Trophoblast cell (in vitro differentiated cells and primary cell): Measurements from ENCODE around the gene ZBTB24.

Source experiments
- DNase-seq, 2 donors: peaks; one replicate each; pipeline ENCODE4 v3.0.0-alpha.2; 2016
- H2AFZ ChIP-seq: 2 replicates; pipeline ENCODE4 v1.6.1; 2013; ENCODE audit warnings: low read length, moderate library complexity, mild to moderate bottlenecking; ENCODE audit not compliant: insufficient read depth, poor library complexity
- H2AK5ac ChIP-seq: 2 replicates; pipeline ENCODE4 v1.6.1; 2013; ENCODE audit warnings: mild to moderate bottlenecking, low read length
- H2BK120ac ChIP-seq: 2 replicates; pipeline ENCODE4 v1.6.1; 2013; ENCODE audit warnings: low read length, mild to moderate bottlenecking, moderate library complexity; ENCODE audit not compliant: insufficient read depth, poor library complexity
- H2BK12ac ChIP-seq: 2 replicates; pipeline ENCODE4 v1.6.1; 2013; ENCODE audit warnings: mild to moderate bottlenecking, low read length, moderate library complexity
- H2BK5ac ChIP-seq: 2 replicates; pipeline ENCODE4 v1.6.1; 2013; ENCODE audit warnings: low read length, low read depth, moderate library complexity, mild to moderate bottlenecking; ENCODE audit not compliant: poor library complexity
- H3K14ac ChIP-seq: 2 replicates; pipeline ENCODE4 v1.6.1; 2013; ENCODE audit warnings: mild to moderate bottlenecking, low read length
- H3K18ac ChIP-seq: 2 replicates; pipeline ENCODE4 v1.6.1; 2013; ENCODE audit warnings: mild to moderate bottlenecking, low read length
- H3K23ac ChIP-seq: 2 replicates; pipeline ENCODE4 v1.6.1; 2013; ENCODE audit warnings: low read length
- H3K27ac ChIP-seq: 2 replicates; pipeline ENCODE4 v1.5.1; 2013; ENCODE audit warnings: low read depth, mild to moderate bottlenecking, inconsistent platforms, low read length, moderate library complexity
- H3K27me3 ChIP-seq: 2 replicates; pipeline ENCODE4 v1.6.1; 2013; ENCODE audit warnings: inconsistent platforms, mild to moderate bottlenecking, low read length, moderate library complexity; ENCODE audit not compliant: insufficient read depth
- H3K36me3 ChIP-seq, 2 experiments: 1 replicate in 1 of 2; 2 replicates in 1 of 2; pipeline ENCODE4 v1.6.1; 2013; ENCODE audit warnings: low read length in 2 of 2, mild to moderate bottlenecking in 2 of 2, moderate library complexity in 1 of 2; ENCODE audit not compliant: insufficient read depth in 2 of 2, control insufficient read depth in 1 of 2
- H3K4ac ChIP-seq: 2 replicates; pipeline ENCODE4 v1.6.1; 2013; ENCODE audit warnings: low read depth, mild to moderate bottlenecking, low read length, moderate library complexity
- H3K4me1 ChIP-seq, 2 experiments: 1 replicate in 1 of 2; 2 replicates in 1 of 2; pipeline ENCODE4 v1.6.1; 2013; ENCODE audit warnings: low read length in 2 of 2, mild to moderate bottlenecking in 2 of 2, moderate library complexity in 1 of 2; ENCODE audit not compliant: insufficient read depth in 2 of 2, control insufficient read depth in 1 of 2
- H3K4me2 ChIP-seq: 2 replicates; pipeline ENCODE4 v1.6.1; 2013; ENCODE audit warnings: inconsistent platforms, mild to moderate bottlenecking, low read length, moderate library complexity
- H3K4me3 ChIP-seq: 2 replicates; pipeline ENCODE4 v1.5.1; 2013; ENCODE audit warnings: mild to moderate bottlenecking, low read depth, low read length, inconsistent platforms
- H3K79me1 ChIP-seq: one replicate; pipeline ENCODE4 v1.6.1; 2013; ENCODE audit warnings: low read length
- H3K79me2 ChIP-seq: 2 replicates; pipeline ENCODE4 v1.6.1; 2013; ENCODE audit warnings: low read length, mild to moderate bottlenecking; ENCODE audit not compliant: control insufficient read depth, insufficient read depth, poor library complexity
- H3K9ac ChIP-seq: 2 replicates; pipeline ENCODE4 v1.6.1; 2013; ENCODE audit warnings: mild to moderate bottlenecking, low read length
- H3K9me3 ChIP-seq: 2 replicates; pipeline ENCODE4 v1.6.1; 2013; ENCODE audit warnings: low read depth, mild to moderate bottlenecking, control low read depth, inconsistent platforms, low read length; ENCODE audit not compliant: insufficient read depth
- H4K12ac ChIP-seq: 2 replicates; pipeline ENCODE4 v1.6.1; 2013; ENCODE audit warnings: low read depth, mild to moderate bottlenecking, low read length, moderate library complexity
- H4K8ac ChIP-seq: 2 replicates; pipeline ENCODE4 v1.6.1; 2013; ENCODE audit warnings: low read depth, mild to moderate bottlenecking, low read length, moderate library complexity
- H4K91ac ChIP-seq: one replicate; pipeline ENCODE4 v1.6.1; 2013; ENCODE audit warnings: low read depth, mild to moderate bottlenecking, low read length, moderate library complexity
- WGBS: extraction: QIAGEN DNeasy Blood & Tissue Kit; methylation state at CpG from one replicate; pipeline ENCODE4 v1.1.7; 2013; ENCODE audit warnings: missing lambda C conversion rate; ENCODE audit not compliant: insufficient read length, insufficient coverage; ENCODE audit errors: extremely low coverage; 5-methylcytosine and 5-hydroxymethylcytosine counted together

Gene ZBTB24

DNA sequence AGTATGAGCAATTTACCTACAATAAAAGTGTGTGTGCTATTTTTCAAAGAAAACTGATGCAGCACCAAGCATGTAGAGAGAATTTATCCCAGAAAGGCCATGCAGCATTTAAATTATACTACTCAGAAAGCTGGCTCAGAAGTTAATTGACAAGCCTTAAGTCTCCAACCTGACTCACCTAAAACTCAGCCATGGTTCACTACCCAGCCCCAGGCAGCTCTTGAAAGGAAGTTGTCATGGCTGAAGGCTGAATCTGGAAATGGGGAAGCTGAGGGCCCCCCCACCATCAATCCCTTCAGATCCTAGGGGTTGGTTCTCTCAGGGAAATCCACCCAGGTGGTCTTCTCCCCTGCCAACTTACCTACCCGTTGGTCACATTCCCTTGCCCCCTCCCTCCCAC is 62.3 kb downstream of the ZBTB24 start:
- H3K4me3 ChIP-seq: no peak overlapping the region
- no peak overlapping the region for H2AK5ac ChIP-seq
- no peak overlapping the region for H3K23ac ChIP-seq
- WGBS: no CpG with 5 or more reads among the region's 1 CpG
- H2BK5ac ChIP-seq: no peak overlapping the region
- no peak overlapping the region for H3K4me2 ChIP-seq
- no peaks in the 10 kb centered on the region for H3K9me3 ChIP-seq
- H3K27ac ChIP-seq: no peak overlapping the region
- H3K36me3 ChIP-seq: no peaks in the 10 kb centered on the region
- peak in 1 of 2 donors; percentile 45 for DNase-seq
- no peak overlapping the region for H3K18ac ChIP-seq
- H2BK120ac ChIP-seq: no peak overlapping the region
- no peaks in the 10 kb centered on the region for H3K79me2 ChIP-seq
- no peak overlapping the region for H3K4ac ChIP-seq
- H3K14ac ChIP-seq: no peak overlapping the region
- no peak overlapping the region for H4K8ac ChIP-seq
- H3K9ac ChIP-seq: no peak overlapping the region
- H4K91ac ChIP-seq: no peak overlapping the region
- no peaks in the 10 kb centered on the region for H3K27me3 ChIP-seq
- peaks cover 5 to 6% of the 10 kb centered on the region in 2 experiments for H3K4me1 ChIP-seq
- no peak overlapping the region for H2AFZ ChIP-seq
- H4K12ac ChIP-seq: no peak overlapping the region
- H3K79me1 ChIP-seq: no peaks in the 10 kb centered on the region
- H2BK12ac ChIP-seq: no peak overlapping the region

DNA sequence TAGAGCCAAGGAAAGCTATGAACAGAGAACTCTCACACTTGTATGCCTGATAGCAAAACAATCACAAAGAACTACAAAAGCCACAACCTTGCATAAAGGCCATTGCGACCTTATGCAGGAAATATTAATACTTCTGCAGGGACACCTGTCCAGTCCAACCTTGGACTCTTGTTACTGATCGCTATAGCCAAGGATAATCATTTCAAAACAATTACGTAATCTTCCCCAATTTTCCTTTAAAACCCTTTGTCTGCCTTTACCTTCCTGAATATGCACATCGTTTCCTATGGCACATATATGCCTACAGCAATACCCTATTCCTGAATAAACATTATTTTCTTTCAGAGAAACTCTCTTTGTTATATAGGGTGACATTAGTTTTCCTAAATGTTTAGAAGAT is 65.4 kb downstream of the ZBTB24 start:
- no peak overlapping the region for H3K4me3 ChIP-seq
- H2BK12ac ChIP-seq: no peak overlapping the region
- no peaks in the 10 kb centered on the region for H3K79me2 ChIP-seq
- no peak overlapping the region for H3K9ac ChIP-seq
- H2AFZ ChIP-seq: no peak overlapping the region
- no peak overlapping the region for H3K27ac ChIP-seq
- no peaks in the 10 kb centered on the region for H3K4me1 ChIP-seq
- no CpG with 5 or more reads among the region's 4 CpGs for WGBS
- no peaks in the 10 kb centered on the region for H3K36me3 ChIP-seq
- no peak overlapping the region for H3K23ac ChIP-seq
- H3K4ac ChIP-seq: no peak overlapping the region
- H2AK5ac ChIP-seq: no peak overlapping the region
- no peak overlapping the region for H4K12ac ChIP-seq
- H2BK5ac ChIP-seq: no peak overlapping the region
- no peak overlapping the region for H2BK120ac ChIP-seq
- H4K8ac ChIP-seq: no peak overlapping the region
- H3K27me3 ChIP-seq: no peaks in the 10 kb centered on the region
- H3K18ac ChIP-seq: no peak overlapping the region
- no peak overlapping the region for H3K4me2 ChIP-seq
- H3K14ac ChIP-seq: no peak overlapping the region
- H3K9me3 ChIP-seq: no peaks in the 10 kb centered on the region
- no peaks in the 10 kb centered on the region for H3K79me1 ChIP-seq
- DNase-seq: no peak
- H4K91ac ChIP-seq: no peak overlapping the region
